GM12878 (cell line): ENCODE measurements around the gene HERPUD1. TPM values are rescaled to one million over a fixed set of nuclear protein-coding genes. Genes with fewer than 3 reads are reported as not detected.
A peak's percentile ranks its signal among the peaks of the same experiment; 100 is the strongest.

Experiments used
- ATAC-seq: fragments of 200-7000 bp; cut with Tn5 transposase; 3 replicates; pipeline ENCODE4 v1.9.1; 2020; ENCODE audit warnings: mild to moderate bottlenecking, moderate library complexity
- BruUV-seq: library from RNA; stranded (reverse); fragments of 400-500 nt; replicated peaks from 2 replicates; lab custom pipeline; 2021; lab: Mats Ljungman, UMichigan
- CTCF ChIA-PET: fragments of 300-600 bp; sonication (Branson Sonifier 250); formaldehyde crosslinking; extraction: SDS; loops from one replicate; lab custom pipeline; 2021; ENCODE audit warnings: inconsistent platforms; lab: Yijun Ruan, JAX
- POLR2A ChIA-PET: fragments of 350-600 bp; formaldehyde crosslinking; extraction: SDS; loops from one replicate; lab custom pipeline; 2021; ENCODE audit warnings: inconsistent platforms; lab: Charles Lee
- RAD21 ChIA-PET: fragments of 300-600 bp; sonication (Branson Sonifier 250); formaldehyde crosslinking; loops from one replicate; lab custom pipeline; 2023; ENCODE audit warnings: antibody characterized with exemption; ENCODE audit not compliant: unreplicated experiment; lab: Charles Lee
- SMC1A ChIA-PET: fragments of 300-600 bp; sonication (Branson Sonifier 250); formaldehyde crosslinking; loops from one replicate; lab custom pipeline; 2023; ENCODE audit not compliant: unreplicated experiment, uncharacterized antibody; lab: Charles Lee
- DNase-seq: peaks from one replicate; pipeline ENCODE4 v3.0.0-alpha.2; 2011; ENCODE audit warnings: low read depth, low spot score
- FAIRE-seq: peaks from 3 replicates; lab custom pipeline; 2011; peaks lifted over from hg19 to GRCh38; lab: Jason Lieb, UNC
- H2AFZ ChIP-seq: 2 replicates; pipeline ENCODE4 v1.6.0; 2011; ENCODE audit warnings: low read depth, low read length, control low read depth; ENCODE audit not compliant: control insufficient read depth
- H3K27ac ChIP-seq: 2 replicates; pipeline ENCODE4 v1.5.1; 2011; ENCODE audit warnings: control low read depth; ENCODE audit not compliant: control insufficient read depth, insufficient read depth
- H3K27me3 ChIP-seq, 2 experiments: replicated peaks in 1 of 2; 2 replicates each; pipeline versions ENCODE4 v1.6.0 to v1.6.1; 2011; ENCODE audit warnings: low read length in 1 of 2; ENCODE audit not compliant: control insufficient read depth in 2 of 2, insufficient read depth in 2 of 2
- H3K36me3 ChIP-seq, 2 experiments: 2 replicates each; pipeline ENCODE4 v1.5.1; 2011; ENCODE audit warnings: low read length in 1 of 2; ENCODE audit not compliant: control insufficient read depth in 2 of 2, insufficient read depth in 2 of 2
- H3K4me1 ChIP-seq: 2 replicates; pipeline ENCODE4 v1.6.1; 2011; ENCODE audit warnings: mild to moderate bottlenecking, low read length, moderate library complexity, mixed read lengths; ENCODE audit not compliant: control insufficient read depth, insufficient read depth
- H3K4me2 ChIP-seq: 2 replicates; pipeline ENCODE4 v1.6.0; 2011; ENCODE audit warnings: control low read depth; ENCODE audit not compliant: control insufficient read depth, insufficient read depth
- H3K4me3 ChIP-seq: fragments of 200-600 bp; sonication (generic); 2 replicates; pipeline ENCODE4 v1.5.1; 2016
- H3K79me2 ChIP-seq: 2 replicates; pipeline ENCODE4 v1.6.0; 2011; ENCODE audit warnings: low read length; ENCODE audit not compliant: control insufficient read depth, insufficient read depth
- H3K9ac ChIP-seq: 2 replicates; pipeline ENCODE4 v1.8.0; 2011; ENCODE audit warnings: low read length, control low read depth, mixed read lengths; ENCODE audit not compliant: control insufficient read depth, insufficient read depth
- H3K9me3 ChIP-seq: replicated peaks from 3 replicates; pipeline ENCODE4 v1.5.1; 2011; ENCODE audit warnings: mild to moderate bottlenecking, low read length; ENCODE audit not compliant: control insufficient read depth, insufficient read depth
- H4K20me1 ChIP-seq: 2 replicates; pipeline ENCODE4 v1.6.0; 2011; ENCODE audit not compliant: control insufficient read depth, insufficient read depth
- CHD2 ChIP-seq: IDR thresholded peaks from 2 replicates; pipeline ENCODE4 v1.6.1; 2011; ENCODE audit warnings: low read depth, low read length, improper control_type of control experiment, borderline replicate concordance
- EED ChIP-seq: sonication (generic); IDR thresholded peaks from 2 replicates; pipeline ENCODE4 v1.6.1; 2016; ENCODE audit warnings: antibody characterized with exemption, low read depth
- MTA2 ChIP-seq: fragments of 450-650 bp; IDR thresholded peaks from 2 replicates; pipeline ENCODE4 v1.6.1; 2016; ENCODE audit warnings: low read depth, mild to moderate bottlenecking, moderate library complexity
- MXI1 ChIP-seq: fragments of 150-350 bp; IDR thresholded peaks from 2 replicates; pipeline ENCODE4 v1.6.1; 2011; ENCODE audit warnings: low read depth, mild to moderate bottlenecking, inconsistent platforms, low read length, improper control_type of control experiment
- NFIC ChIP-seq: IDR thresholded peaks from 2 replicates; pipeline ENCODE4 v1.6.1; 2012; ENCODE audit warnings: low read depth, mild to moderate bottlenecking, inconsistent platforms, low read length, moderate library complexity
- PAX5 ChIP-seq: IDR thresholded peaks from 2 replicates; pipeline ENCODE4 v1.6.1; 2011; ENCODE audit warnings: low read depth, low read length, borderline replicate concordance
- PAX8 ChIP-seq: fragments of 450-650 bp; IDR thresholded peaks from 2 replicates; pipeline ENCODE4 v1.6.1; 2017; ENCODE audit warnings: mild to moderate bottlenecking, moderate library complexity
- POU2F2 ChIP-seq: IDR thresholded peaks from 3 replicates; pipeline ENCODE4 v1.6.1; 2011; ENCODE audit warnings: low read depth, mild to moderate bottlenecking, low read length, borderline replicate concordance
- SIX5 ChIP-seq: IDR thresholded peaks from 2 replicates; pipeline ENCODE4 v1.6.1; 2011; ENCODE audit warnings: mild to moderate bottlenecking, low read depth, low read length, moderate library complexity; ENCODE audit not compliant: severe bottlenecking
- SMAD1 ChIP-seq: fragments of 450-650 bp; IDR thresholded peaks from 2 replicates; pipeline ENCODE4 v1.6.1; 2018; ENCODE audit warnings: mild to moderate bottlenecking, low read depth; ENCODE audit not compliant: partially characterized antibody
- SMARCA5 ChIP-seq: fragments of 450-650 bp; IDR thresholded peaks from 2 replicates; pipeline ENCODE4 v1.6.1; 2017; ENCODE audit warnings: mild to moderate bottlenecking
- TCF3 ChIP-seq: IDR thresholded peaks from 2 replicates; pipeline ENCODE4 v1.6.1; 2012; ENCODE audit warnings: low read depth, mild to moderate bottlenecking, low read length, borderline replicate concordance; ENCODE audit not compliant: insufficient read depth
- YY1 ChIP-seq: IDR thresholded peaks from 2 replicates; pipeline ENCODE4 v1.6.1; 2011; ENCODE audit warnings: low read depth, mild to moderate bottlenecking, low read length
- WGBS: methylation state at CpG from one replicate; pipeline ENCODE4 v1.1.6; 2016; ENCODE audit warnings: low lambda C conversion rate; ENCODE audit not compliant: insufficient replicate concordance, insufficient coverage; ENCODE audit errors: missing lambda C conversion rate; 5-methylcytosine and 5-hydroxymethylcytosine counted together
- in situ Hi-C: fragments of 300-500 bp; cut with MboI; formaldehyde crosslinking; loops from 9 replicates; pipeline ENCODE4 v1.14.3; 2018; ENCODE audit warnings: mixed read lengths
- intact Hi-C: fragments of 100-400 bp; cut with micrococcal nuclease; formaldehyde crosslinking; loops from one replicate; pipeline ENCODE4 v1.14.2; 2022; ENCODE audit not compliant: unreplicated experiment
- polyA plus RNA-seq, 11 experiments: library from polyadenylated mRNA; depleted of rRNA in 4 of 11; unstranded in 6 of 11; stranded (reverse) in 5 of 11; fragments of >200 nt; fragmentation: Nextera tagmentation in 4 of 11; fragmentation: Illumina TruSeq in 1 of 11; extraction: Ambion mirVana in 4 of 11; extraction: Trizol in 1 of 11; gene quantifications; 1 replicate in 1 of 11; 2 replicates in 10 of 11; pipeline versions ENCODE4 v1.2.1 to v1.2.3, GENCODE V29; 2011 to 2016; ENCODE audit warnings: inconsistent platforms in 2 of 11, missing spikeins in 2 of 11, low read depth in 1 of 11
- total RNA-seq, 4 experiments: library from RNA; depleted of rRNA in 3 of 4; stranded (reverse); fragments of >200 nt in 3 of 4; fragmentation: Illumina TruSeq in 1 of 4; extraction: Trizol in 1 of 4; gene quantifications; 2 replicates each; pipeline versions ENCODE4 v1.2.1 to v1.2.3, GENCODE V29; 2013 to 2021
- TF ChIP-seq, protein P1 (sequence below): fragments of 450-650 bp; IDR thresholded peaks from 2 replicates; pipeline ENCODE4 v1.6.1; 2016; ENCODE audit warnings: mild to moderate bottlenecking
- TF ChIP-seq, protein P2 (sequence below): fragments of 450-650 bp; formaldehyde crosslinking; IDR thresholded peaks from 2 replicates; pipeline ENCODE4 v1.5.0; 2022; ENCODE audit warnings: mild to moderate bottlenecking, missing genetic modification characterization
- TF ChIP-seq, protein P3 (sequence below): IDR thresholded peaks from 2 replicates; pipeline ENCODE4 v1.6.1; 2011; ENCODE audit warnings: borderline replicate concordance, low read depth, mild to moderate bottlenecking, moderate library complexity, mixed read lengths, low read length; ENCODE audit not compliant: insufficient read depth; ENCODE audit errors: extremely low read length

HERPUD1 gene
- total and polyA plus RNA-seq, 10 of the 15 experiments (the other 5 are each of a cell fraction or from before 2014, with no cell fraction given) = 32.6 to 212 (median 122) TPM

DNA sequence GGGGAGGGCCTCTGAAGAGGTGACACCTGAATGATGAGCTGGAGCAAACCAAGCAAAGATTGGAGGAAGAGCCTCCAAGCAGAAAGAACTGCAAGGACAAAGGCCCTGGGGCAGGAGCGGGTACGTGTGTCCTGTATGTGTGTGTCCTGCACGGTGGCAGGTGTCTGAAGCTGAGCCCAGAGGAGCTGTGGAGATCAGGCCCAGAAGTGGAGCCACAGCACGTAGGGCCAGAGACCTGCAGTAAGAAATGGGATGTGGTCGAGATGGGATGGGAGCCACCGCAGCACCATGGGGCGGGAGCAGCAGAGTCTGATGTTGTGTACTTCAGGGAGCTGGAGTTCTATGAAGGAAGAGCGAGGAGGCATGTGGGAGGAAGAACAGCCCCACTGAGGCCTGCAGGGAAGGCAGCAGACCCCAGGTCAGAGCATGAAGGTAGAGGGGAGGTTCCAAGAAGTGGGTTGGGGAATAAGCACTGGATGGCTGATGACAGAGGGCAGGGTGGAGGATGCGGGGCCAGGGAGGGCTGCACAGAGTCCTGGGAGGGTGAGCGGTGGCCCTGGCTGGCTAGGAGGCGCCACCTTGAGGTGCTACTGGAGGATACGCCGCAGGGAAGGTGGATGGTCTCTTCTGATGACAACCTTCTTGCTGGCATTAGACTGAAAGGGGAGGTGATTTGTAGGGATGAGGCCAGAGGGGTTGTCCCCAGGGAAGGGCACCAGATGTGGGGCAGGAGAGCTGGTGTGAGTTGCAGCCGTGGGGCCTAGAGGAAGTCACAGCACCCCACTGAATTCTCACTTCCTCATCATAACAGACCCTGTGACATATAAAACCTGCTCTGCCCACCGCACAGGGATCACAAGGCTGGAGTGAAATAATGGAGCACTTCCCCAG, 19.2 kb downstream of the HERPUD1 start:
- Histone ChIP-seq H3K36me3 (no peaks in the 10 kb centered on the region), H4K20me1 (no peaks in the 10 kb centered on the region), H3K4me2 (peak overlapping the region; percentile 34; the same call in 1 of the 2 replicates), H3K4me3 (no peak overlapping the region), H3K79me2 (no peaks in the 10 kb centered on the region), H3K9ac (no peak overlapping the region), H3K4me1 (peaks cover 18% of the 10 kb centered on the region), H2AFZ (peak overlapping the region; percentile 12), H3K9me3 (no peaks in the 10 kb centered on the region), H3K27me3 (no peaks in the 10 kb centered on the region), H3K27ac (no peak overlapping the region)
- ChIA-PET CTCF (interaction anchor here (0.6 to 6.3 kb wide), 34 partner anchors 7 to 220 kb away, joined by 3 to 247 read pairs (median 5); partner anchors contain the start of genes CETP and SLC12A3), SMC1A (interaction anchor here (0.7 to 5.6 kb wide), 29 partner anchors 9 to 582 kb away, joined by 3 to 86 read pairs (median 4); partner anchors contain the start of genes NUP93 and SLC12A3), RAD21 (interaction anchor here (0.7 to 6.8 kb wide), 28 partner anchors 10 to 249 kb away, joined by 3 to 126 read pairs (median 4); partner anchors contain the start of genes HERPUD1 and SLC12A3), POLR2A (interaction anchor here (0.9 to 2.7 kb wide), 9 partner anchors 9 to 85 kb away, joined by 3 to 19 read pairs (median 5); no protein-coding TSS in a partner anchor)
- DNase-seq (no peak), FAIRE-seq (no peak), ATAC-seq (peak; percentile 86)
- intact Hi-C loops = loop anchor here (1.0 kb wide), 2 partner anchors 84 to 158 kb away; no protein-coding TSS in a partner anchor
- WGBS = 23% methylated on average over 15 of the region's 15 CpGs
- in situ Hi-C loops = loop anchor here (5.0 kb wide), 1 partner anchor 84 kb away; the partner anchor contains the start of gene SLC12A3
- no TSS peak for BruUV-seq
- TF ChIP-seq NFIC (no peak), POU2F2 (0 out of 3 replicates have a peak, but pooled peaks have one; percentile 31), EED (0 out of 2 replicates have a peak, but pooled peaks have one; percentile 17), SMARCA5 (no peak; the same call in 1 of the 2 replicates), TCF3 (no peak), SMAD1 (peak; percentile 28), CHD2 (0 out of 2 replicates have a peak, but pooled peaks have one; percentile 20), SIX5 (no peak), MTA2 (peak; percentile 76), YY1 (peak; percentile 33; the same call in 1 of the 2 replicates), PAX5 (peak; percentile 52; the same call in 1 of the 2 replicates), MXI1 (no peak), PAX8 (no peak)
- TF ChIP-seq, protein P1, sequence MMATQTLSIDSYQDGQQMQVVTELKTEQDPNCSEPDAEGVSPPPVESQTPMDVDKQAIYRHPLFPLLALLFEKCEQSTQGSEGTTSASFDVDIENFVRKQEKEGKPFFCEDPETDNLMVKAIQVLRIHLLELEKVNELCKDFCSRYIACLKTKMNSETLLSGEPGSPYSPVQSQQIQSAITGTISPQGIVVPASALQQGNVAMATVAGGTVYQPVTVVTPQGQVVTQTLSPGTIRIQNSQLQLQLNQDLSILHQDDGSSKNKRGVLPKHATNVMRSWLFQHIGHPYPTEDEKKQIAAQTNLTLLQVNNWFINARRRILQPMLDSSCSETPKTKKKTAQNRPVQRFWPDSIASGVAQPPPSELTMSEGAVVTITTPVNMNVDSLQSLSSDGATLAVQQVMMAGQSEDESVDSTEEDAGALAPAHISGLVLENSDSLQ = no peak
- TF ChIP-seq, protein P2, sequence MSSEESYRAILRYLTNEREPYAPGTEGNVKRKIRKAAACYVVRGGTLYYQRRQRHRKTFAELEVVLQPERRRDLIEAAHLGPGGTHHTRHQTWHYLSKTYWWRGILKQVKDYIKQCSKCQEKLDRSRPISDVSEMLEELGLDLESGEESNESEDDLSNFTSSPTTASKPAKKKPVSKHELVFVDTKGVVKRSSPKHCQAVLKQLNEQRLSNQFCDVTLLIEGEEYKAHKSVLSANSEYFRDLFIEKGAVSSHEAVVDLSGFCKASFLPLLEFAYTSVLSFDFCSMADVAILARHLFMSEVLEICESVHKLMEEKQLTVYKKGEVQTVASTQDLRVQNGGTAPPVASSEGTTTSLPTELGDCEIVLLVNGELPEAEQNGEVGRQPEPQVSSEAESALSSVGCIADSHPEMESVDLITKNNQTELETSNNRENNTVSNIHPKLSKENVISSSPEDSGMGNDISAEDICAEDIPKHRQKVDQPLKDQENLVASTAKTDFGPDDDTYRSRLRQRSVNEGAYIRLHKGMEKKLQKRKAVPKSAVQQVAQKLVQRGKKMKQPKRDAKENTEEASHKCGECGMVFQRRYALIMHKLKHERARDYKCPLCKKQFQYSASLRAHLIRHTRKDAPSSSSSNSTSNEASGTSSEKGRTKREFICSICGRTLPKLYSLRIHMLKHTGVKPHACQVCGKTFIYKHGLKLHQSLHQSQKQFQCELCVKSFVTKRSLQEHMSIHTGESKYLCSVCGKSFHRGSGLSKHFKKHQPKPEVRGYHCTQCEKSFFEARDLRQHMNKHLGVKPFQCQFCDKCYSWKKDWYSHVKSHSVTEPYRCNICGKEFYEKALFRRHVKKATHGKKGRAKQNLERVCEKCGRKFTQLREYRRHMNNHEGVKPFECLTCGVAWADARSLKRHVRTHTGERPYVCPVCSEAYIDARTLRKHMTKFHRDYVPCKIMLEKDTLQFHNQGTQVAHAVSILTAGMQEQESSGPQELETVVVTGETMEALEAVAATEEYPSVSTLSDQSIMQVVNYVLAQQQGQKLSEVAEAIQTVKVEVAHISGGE (CRISPR knock-in tag) = no peak
- TF ChIP-seq, protein P3, sequence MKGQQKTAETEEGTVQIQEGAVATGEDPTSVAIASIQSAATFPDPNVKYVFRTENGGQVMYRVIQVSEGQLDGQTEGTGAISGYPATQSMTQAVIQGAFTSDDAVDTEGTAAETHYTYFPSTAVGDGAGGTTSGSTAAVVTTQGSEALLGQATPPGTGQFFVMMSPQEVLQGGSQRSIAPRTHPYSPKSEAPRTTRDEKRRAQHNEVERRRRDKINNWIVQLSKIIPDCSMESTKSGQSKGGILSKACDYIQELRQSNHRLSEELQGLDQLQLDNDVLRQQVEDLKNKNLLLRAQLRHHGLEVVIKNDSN = no peak
